T-helper 2 cell treated with Interferon-gamma antibody and Interleukin-4, amounts not matched to agents 100 ng/mL and 5 ng/mL, for 36 hours (primary cell): Measurements from ENCODE around the gene DMRTC1B. TPM values are rescaled to one million over a fixed set of nuclear protein-coding genes. Genes with fewer than 3 reads are reported as not detected.

Experiments used
- total RNA-seq: library from RNA; stranded (reverse); gene quantifications from 2 replicates; pipeline ENCODE4 v1.2.3, GENCODE V29; 2022

DMRTC1B gene
- total RNA-seq, 1 donor from 2014 or later = not detected

Other genes starting within 250 kb of the DMRTC1B start
- gene HDAC8, start 204.0 kb upstream of the DMRTC1B start, total RNA-seq = 30.5 and 33.8 TPM in 2 replicates
- gene PHKA1, start 62.6 kb upstream of the DMRTC1B start, total RNA-seq = 3.0 and 3.3 TPM in 2 replicates
- not detected in 2 replicates for gene FAM236B, start 5.8 kb downstream of the DMRTC1B start, total RNA-seq
- gene FAM236D, start 31.3 kb downstream of the DMRTC1B start, total RNA-seq = not detected in 2 replicates
- gene FAM236C, start 135.7 kb downstream of the DMRTC1B start, total RNA-seq = not detected in 2 replicates
- gene FAM236A, start 161.3 kb downstream of the DMRTC1B start, total RNA-seq = not detected in 2 replicates
- gene DMRTC1, start 166.9 kb downstream of the DMRTC1B start, total RNA-seq = not detected in 2 replicates
- not detected in 2 replicates for gene PABPC1L2B, start 226.0 kb downstream of the DMRTC1B start, total RNA-seq